Erythroblast (primary cell): ENCODE results near the gene SHOX.

ENCODE experiments used
- GATA1 ChIP-seq: IDR thresholded peaks from 2 replicates; pipeline ENCODE4 v1.6.1; 2011; ENCODE audit warnings: low read depth, mild to moderate bottlenecking, control low read depth, low read length, moderate library complexity
- POLR2A ChIP-seq: IDR thresholded peaks from 2 replicates; pipeline ENCODE4 v1.6.1; 2011; ENCODE audit warnings: mild to moderate bottlenecking, low read length

DNA sequence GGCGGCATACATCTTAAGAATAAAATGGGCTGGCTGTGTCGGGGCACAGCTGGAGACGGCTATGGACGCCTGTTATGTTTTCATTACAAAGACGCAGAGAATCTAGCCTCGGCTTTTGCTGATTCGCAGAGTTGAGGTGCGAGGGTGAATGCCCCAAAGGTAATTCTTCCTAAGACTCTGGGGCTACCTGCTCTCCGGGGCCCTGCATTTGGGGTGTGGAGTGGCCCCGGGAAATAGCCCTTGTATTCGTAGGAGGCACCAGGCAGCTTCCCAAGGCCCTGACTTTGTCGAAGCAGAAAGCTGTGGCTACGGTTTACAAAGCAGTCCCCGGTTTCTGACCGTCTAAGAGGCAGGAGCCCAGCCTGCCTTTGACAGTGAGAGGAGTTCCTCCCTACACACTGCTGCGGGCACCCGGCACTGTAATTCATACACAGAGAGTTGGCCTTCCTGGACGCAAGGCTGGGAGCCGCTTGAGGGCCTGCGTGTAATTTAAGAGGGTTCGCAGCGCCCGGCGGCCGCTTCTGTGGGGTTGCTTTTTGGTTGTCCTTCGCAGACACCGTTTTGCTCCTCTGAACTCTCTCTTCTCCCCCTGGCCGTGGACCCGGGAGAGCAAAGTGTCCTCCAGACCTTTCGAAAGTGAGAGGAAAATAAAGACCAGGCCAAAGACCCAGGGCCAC, 1.9 kb downstream of the SHOX start:
- no peak for TF ChIP-seq POLR2A
- no peak for TF ChIP-seq GATA1
